GM23338 (cell line): ENCODE data around the gene LIPM. TPM values are rescaled to one million over a fixed set of nuclear protein-coding genes. Genes with fewer than 3 reads are reported as not detected.

Experiments used
- ATAC-seq: fragments of 200-7000 bp; cut with Tn5 transposase; 3 replicates; pipeline ENCODE4 v1.9.1; 2020
- DNase-seq: peaks from one replicate; pipeline ENCODE4 v3.0.0-alpha.2; 2015; ENCODE audit warnings: low spot score
- H2AFZ ChIP-seq: fragments of 200-600 bp; sonication (generic); 2 replicates; pipeline ENCODE4 v1.8.0; 2016; ENCODE audit warnings: antibody characterized with exemption, mild to moderate bottlenecking, moderate library complexity
- H3F3A ChIP-seq: fragments of 200-600 bp; sonication (generic); replicated peaks from 2 replicates; pipeline ENCODE4 v1.8.0; 2017; ENCODE audit warnings: antibody characterized with exemption, mixed run types, low read depth
- H3K27ac ChIP-seq: fragments of 200-600 bp; sonication (generic); 2 replicates; pipeline ENCODE4 v1.6.1; 2016; ENCODE audit warnings: low read depth
- H3K27me3 ChIP-seq: fragments of 200-600 bp; sonication (generic); 2 replicates; pipeline ENCODE4 v1.8.0; 2016; ENCODE audit warnings: mild to moderate bottlenecking, mixed run types, moderate library complexity; ENCODE audit not compliant: insufficient read depth
- H3K36me3 ChIP-seq: fragments of 200-600 bp; sonication (generic); 2 replicates; pipeline ENCODE4 v1.8.0; 2016; ENCODE audit warnings: mild to moderate bottlenecking; ENCODE audit not compliant: insufficient read depth
- H3K4me1 ChIP-seq: fragments of 200-600 bp; sonication (generic); 2 replicates; pipeline ENCODE4 v1.8.0; 2016; ENCODE audit warnings: mild to moderate bottlenecking, moderate library complexity; ENCODE audit not compliant: insufficient read depth
- H3K4me2 ChIP-seq: fragments of 200-600 bp; sonication (generic); 2 replicates; pipeline ENCODE4 v1.7.1; 2017; ENCODE audit warnings: mixed run types
- H3K4me3 ChIP-seq: fragments of 200-600 bp; sonication (generic); 2 replicates; pipeline ENCODE4 v1.6.1; 2016; ENCODE audit warnings: mixed run types
- H3K79me2 ChIP-seq: fragments of 200-600 bp; sonication (generic); replicated peaks from 2 replicates; pipeline ENCODE4 v1.8.0; 2017; ENCODE audit warnings: mild to moderate bottlenecking; ENCODE audit not compliant: insufficient read depth
- H3K9me2 ChIP-seq: fragments of 200-600 bp; sonication (generic); 2 replicates; pipeline ENCODE4 v1.8.0; 2017; ENCODE audit not compliant: insufficient read depth
- H4K20me1 ChIP-seq: fragments of 200-600 bp; sonication (generic); replicated peaks from 2 replicates; pipeline ENCODE4 v1.8.0; 2017; ENCODE audit warnings: mild to moderate bottlenecking; ENCODE audit not compliant: insufficient read depth
- H3K27ac Mint-ChIP-seq: 2 replicates; pipeline ENCODE4 v1.8.0; 2020; ENCODE audit warnings: inconsistent platforms, mild to moderate bottlenecking, moderate library complexity, mixed read lengths
- H3K27me3 Mint-ChIP-seq: 3 replicates; pipeline ENCODE4 v1.8.0; 2022; ENCODE audit warnings: low read depth, mild to moderate bottlenecking, moderate library complexity, mixed read lengths, inconsistent platforms; ENCODE audit not compliant: insufficient read depth, poor library complexity
- H3K36me3 Mint-ChIP-seq: 3 replicates; pipeline ENCODE4 v1.8.0; 2021; ENCODE audit warnings: low read depth, mild to moderate bottlenecking, inconsistent platforms, moderate library complexity, mixed read lengths
- H3K4me1 Mint-ChIP-seq: 3 replicates; pipeline ENCODE4 v1.8.0; 2020; ENCODE audit warnings: mild to moderate bottlenecking, inconsistent platforms, mixed read lengths
- H3K4me3 Mint-ChIP-seq: 3 replicates; pipeline ENCODE4 v1.8.0; 2021; ENCODE audit warnings: moderate library complexity, mild to moderate bottlenecking, inconsistent platforms, mixed read lengths
- H3K9me3 Mint-ChIP-seq: 3 replicates; pipeline ENCODE4 v1.8.0; 2020; ENCODE audit warnings: moderate library complexity, mild to moderate bottlenecking, inconsistent platforms, mixed read lengths
- CREB1 ChIP-seq: fragments of 250-450 bp; sonication (Bioruptor Pico); IDR thresholded peaks from 2 replicates; pipeline ENCODE4 v1.5.0; 2020; ENCODE audit warnings: low read depth, mild to moderate bottlenecking, moderate library complexity
- EZH2 ChIP-seq: fragments of 200-600 bp; sonication (generic); IDR thresholded peaks from one replicate; pipeline ENCODE4 v1.8.0; 2017; ENCODE audit warnings: antibody characterized with exemption, mild to moderate bottlenecking, low read depth; ENCODE audit not compliant: unreplicated experiment
- EZH2phosphoT487 ChIP-seq: fragments of 200-600 bp; sonication (generic); IDR thresholded peaks from one replicate; pipeline ENCODE4 v1.8.1; 2018; ENCODE audit warnings: antibody characterized with exemption; ENCODE audit not compliant: unreplicated experiment
- JUNB ChIP-seq: IDR thresholded peaks from one replicate; pipeline ENCODE4 v1.6.1; 2016; ENCODE audit warnings: antibody characterized with exemption; ENCODE audit not compliant: unreplicated experiment
- NANOG ChIP-seq: IDR thresholded peaks from 2 replicates; pipeline ENCODE4 v1.6.1; 2016; ENCODE audit warnings: antibody characterized with exemption, borderline replicate concordance
- POLR2AphosphoS5 ChIP-seq: IDR thresholded peaks from 2 replicates; pipeline ENCODE4 v1.6.1; 2016; ENCODE audit warnings: antibody characterized with exemption, low read depth
- ZNF331 ChIP-seq: fragments of 250-450 bp; sonication (Bioruptor Pico); IDR thresholded peaks from 2 replicates; pipeline ENCODE4 v1.5.0; 2020; ENCODE audit warnings: low read depth, mild to moderate bottlenecking, moderate library complexity
- polyA plus RNA-seq: library from polyadenylated mRNA; unstranded; fragments of >200 nt; fragmentation: Nextera tagmentation; extraction: Ambion mirVana; gene quantifications from 2 replicates; pipeline ENCODE4 v1.2.1, GENCODE V29; 2016
- total RNA-seq: library from RNA; depleted of rRNA; stranded (reverse); fragments of >200 nt; shearing (Covaris generic); gene quantifications from 2 replicates; pipeline ENCODE4 v1.2.3, GENCODE V29; 2014
- TF ChIP-seq, protein P1 (sequence below): IDR thresholded peaks from 2 replicates; pipeline ENCODE4 v1.6.1; 2016; ENCODE audit warnings: antibody characterized with exemption
- TF ChIP-seq, protein P2 (sequence below): fragments of 250-450 bp; sonication (Bioruptor Pico); IDR thresholded peaks from 2 replicates; pipeline ENCODE4 v1.5.0; 2020; ENCODE audit warnings: mild to moderate bottlenecking, moderate library complexity

LIPM gene
- total and polyA plus RNA-seq, 2 experiments from 2014 or later: not detected

DNA sequence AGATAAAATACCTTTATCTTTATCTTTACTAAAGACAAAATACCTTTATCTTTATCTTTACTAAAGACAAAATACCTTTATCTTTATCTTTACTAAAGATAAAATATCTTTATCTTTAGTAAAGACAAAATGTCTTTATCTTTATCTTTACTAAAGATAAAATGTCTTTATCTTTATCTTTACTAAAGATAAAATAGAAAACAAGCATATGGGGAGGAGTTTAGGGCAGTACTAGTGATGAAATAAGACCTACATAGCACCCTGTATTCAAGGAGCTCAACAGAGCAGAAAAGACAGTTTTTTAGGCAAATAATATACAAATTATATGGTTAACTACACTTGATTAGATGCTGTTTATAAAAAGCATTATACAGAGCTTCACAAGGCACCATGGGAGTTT is 29.8 kb downstream of the LIPM start:
- Histone ChIP-seq H3K4me3 (no peak overlapping the region), H4K20me1 (no peaks in the 10 kb centered on the region), H3K9me2 (no peaks in the 10 kb centered on the region), H3K79me2 (no peaks in the 10 kb centered on the region), H3K4me1 (no peaks in the 10 kb centered on the region), H2AFZ (no peak overlapping the region), H3K27ac (no peak overlapping the region), H3K4me2 (no peak overlapping the region), H3K36me3 (no peaks in the 10 kb centered on the region), H3K27me3 (no peaks in the 10 kb centered on the region), H3F3A (no peaks in the 10 kb centered on the region)
- no peak overlapping the region for H3K27ac Mint-ChIP-seq
- no peaks in the 10 kb centered on the region for H3K27me3 Mint-ChIP-seq
- no peak overlapping the region for H3K4me3 Mint-ChIP-seq
- DNase-seq (no peak), ATAC-seq (no peak)
- H3K9me3 Mint-ChIP-seq: no peaks in the 10 kb centered on the region
- TF ChIP-seq JUNB (no peak), CREB1 (CRISPR knock-in tag) (no peak), EZH2 (no peak), NANOG (no peak), POLR2AphosphoS5 (no peak), ZNF331 (CRISPR knock-in tag) (no peak), EZH2phosphoT487 (no peak)
- TF ChIP-seq, protein P1, sequence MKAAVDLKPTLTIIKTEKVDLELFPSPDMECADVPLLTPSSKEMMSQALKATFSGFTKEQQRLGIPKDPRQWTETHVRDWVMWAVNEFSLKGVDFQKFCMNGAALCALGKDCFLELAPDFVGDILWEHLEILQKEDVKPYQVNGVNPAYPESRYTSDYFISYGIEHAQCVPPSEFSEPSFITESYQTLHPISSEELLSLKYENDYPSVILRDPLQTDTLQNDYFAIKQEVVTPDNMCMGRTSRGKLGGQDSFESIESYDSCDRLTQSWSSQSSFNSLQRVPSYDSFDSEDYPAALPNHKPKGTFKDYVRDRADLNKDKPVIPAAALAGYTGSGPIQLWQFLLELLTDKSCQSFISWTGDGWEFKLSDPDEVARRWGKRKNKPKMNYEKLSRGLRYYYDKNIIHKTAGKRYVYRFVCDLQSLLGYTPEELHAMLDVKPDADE: no peak
- TF ChIP-seq, protein P2, sequence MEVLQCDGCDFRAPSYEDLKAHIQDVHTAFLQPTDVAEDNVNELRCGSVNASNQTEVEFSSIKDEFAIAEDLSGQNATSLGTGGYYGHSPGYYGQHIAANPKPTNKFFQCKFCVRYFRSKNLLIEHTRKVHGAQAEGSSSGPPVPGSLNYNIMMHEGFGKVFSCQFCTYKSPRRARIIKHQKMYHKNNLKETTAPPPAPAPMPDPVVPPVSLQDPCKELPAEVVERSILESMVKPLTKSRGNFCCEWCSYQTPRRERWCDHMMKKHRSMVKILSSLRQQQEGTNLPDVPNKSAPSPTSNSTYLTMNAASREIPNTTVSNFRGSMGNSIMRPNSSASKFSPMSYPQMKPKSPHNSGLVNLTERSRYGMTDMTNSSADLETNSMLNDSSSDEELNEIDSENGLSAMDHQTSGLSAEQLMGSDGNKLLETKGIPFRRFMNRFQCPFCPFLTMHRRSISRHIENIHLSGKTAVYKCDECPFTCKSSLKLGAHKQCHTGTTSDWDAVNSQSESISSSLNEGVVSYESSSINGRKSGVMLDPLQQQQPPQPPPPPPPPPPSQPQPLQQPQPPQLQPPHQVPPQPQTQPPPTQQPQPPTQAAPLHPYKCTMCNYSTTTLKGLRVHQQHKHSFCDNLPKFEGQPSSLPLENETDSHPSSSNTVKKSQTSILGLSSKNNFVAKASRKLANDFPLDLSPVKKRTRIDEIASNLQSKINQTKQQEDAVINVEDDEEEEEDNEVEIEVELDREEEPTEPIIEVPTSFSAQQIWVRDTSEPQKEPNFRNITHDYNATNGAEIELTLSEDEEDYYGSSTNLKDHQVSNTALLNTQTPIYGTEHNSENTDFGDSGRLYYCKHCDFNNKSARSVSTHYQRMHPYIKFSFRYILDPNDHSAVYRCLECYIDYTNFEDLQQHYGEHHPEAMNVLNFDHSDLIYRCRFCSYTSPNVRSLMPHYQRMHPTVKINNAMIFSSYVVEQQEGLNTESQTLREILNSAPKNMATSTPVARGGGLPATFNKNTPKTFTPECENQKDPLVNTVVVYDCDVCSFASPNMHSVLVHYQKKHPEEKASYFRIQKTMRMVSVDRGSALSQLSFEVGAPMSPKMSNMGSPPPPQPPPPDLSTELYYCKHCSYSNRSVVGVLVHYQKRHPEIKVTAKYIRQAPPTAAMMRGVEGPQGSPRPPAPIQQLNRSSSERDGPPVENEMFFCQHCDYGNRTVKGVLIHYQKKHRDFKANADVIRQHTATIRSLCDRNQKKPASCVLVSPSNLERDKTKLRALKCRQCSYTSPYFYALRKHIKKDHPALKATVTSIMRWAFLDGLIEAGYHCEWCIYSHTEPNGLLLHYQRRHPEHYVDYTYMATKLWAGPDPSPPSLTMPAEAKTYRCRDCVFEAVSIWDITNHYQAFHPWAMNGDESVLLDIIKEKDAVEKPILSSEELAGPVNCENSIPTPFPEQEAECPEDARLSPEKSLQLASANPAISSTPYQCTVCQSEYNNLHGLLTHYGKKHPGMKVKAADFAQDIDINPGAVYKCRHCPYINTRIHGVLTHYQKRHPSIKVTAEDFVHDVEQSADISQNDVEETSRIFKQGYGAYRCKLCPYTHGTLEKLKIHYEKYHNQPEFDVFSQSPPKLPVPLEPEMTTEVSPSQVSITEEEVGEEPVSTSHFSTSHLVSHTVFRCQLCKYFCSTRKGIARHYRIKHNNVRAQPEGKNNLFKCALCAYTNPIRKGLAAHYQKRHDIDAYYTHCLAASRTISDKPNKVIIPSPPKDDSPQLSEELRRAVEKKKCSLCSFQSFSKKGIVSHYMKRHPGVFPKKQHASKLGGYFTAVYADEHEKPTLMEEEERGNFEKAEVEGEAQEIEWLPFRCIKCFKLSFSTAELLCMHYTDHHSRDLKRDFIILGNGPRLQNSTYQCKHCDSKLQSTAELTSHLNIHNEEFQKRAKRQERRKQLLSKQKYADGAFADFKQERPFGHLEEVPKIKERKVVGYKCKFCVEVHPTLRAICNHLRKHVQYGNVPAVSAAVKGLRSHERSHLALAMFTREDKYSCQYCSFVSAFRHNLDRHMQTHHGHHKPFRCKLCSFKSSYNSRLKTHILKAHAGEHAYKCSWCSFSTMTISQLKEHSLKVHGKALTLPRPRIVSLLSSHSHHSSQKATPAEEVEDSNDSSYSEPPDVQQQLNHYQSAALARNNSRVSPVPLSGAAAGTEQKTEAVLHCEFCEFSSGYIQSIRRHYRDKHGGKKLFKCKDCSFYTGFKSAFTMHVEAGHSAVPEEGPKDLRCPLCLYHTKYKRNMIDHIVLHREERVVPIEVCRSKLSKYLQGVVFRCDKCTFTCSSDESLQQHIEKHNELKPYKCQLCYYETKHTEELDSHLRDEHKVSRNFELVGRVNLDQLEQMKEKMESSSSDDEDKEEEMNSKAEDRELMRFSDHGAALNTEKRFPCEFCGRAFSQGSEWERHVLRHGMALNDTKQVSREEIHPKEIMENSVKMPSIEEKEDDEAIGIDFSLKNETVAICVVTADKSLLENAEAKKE (CRISPR knock-in tag): no peak
- no peaks in the 10 kb centered on the region for H3K36me3 Mint-ChIP-seq
- H3K4me1 Mint-ChIP-seq: no peaks in the 10 kb centered on the region
